GM12872 (cell line): ENCODE data around the gene RFC5.

ENCODE experiments used
- CTCF ChIP-seq: IDR thresholded peaks from 3 replicates; pipeline ENCODE4 v1.5.1; 2011; ENCODE audit warnings: low read depth, mild to moderate bottlenecking, low read length, moderate library complexity; ENCODE audit not compliant: insufficient read depth

The RFC5 gene

GRCh38 chr12:118033902-118034301 is 17.4 kb downstream of the RFC5 start:
- no peak for TF ChIP-seq CTCF

- no peak for TF ChIP-seq CTCF
These were observed 18.1 kb downstream of the RFC5 start for GRCh38 chr12:118034429-118035189.

- peak; percentile 24; the same call in 1 of the 3 replicates for TF ChIP-seq CTCF
These were observed 18.9 kb downstream of the RFC5 start for GRCh38 chr12:118035190-118036041.

- no peak for TF ChIP-seq CTCF
These were observed 20.3 kb downstream of the RFC5 start for GRCh38 chr12:118036672-118037411.

GRCh38 chr12:118038137-118038536 is 21.6 kb downstream of the RFC5 start:
- TF ChIP-seq CTCF = no peak

GRCh38 chr12:118042091-118042490 is 25.6 kb downstream of the RFC5 start:
- TF ChIP-seq CTCF = no peak

GRCh38 chr12:118044075-118044474 is 27.6 kb downstream of the RFC5 start:
- TF ChIP-seq CTCF = no peak
